ENCODE data around the gene LIN54. TPM values are rescaled to one million over a fixed set of nuclear protein-coding genes. Genes with fewer than 3 reads are reported as not detected.

The LIN54 gene
- polyA plus RNA-seq, 1 of the 3 experiments (the other 2 are of a cell fraction) = 6.4 TPM

GRCh38 chr4:82900066-82900410 lies 110.6 kb downstream of the LIN54 start:
- H3K36me3 ChIP-seq (replicated peaks in 1 of 2; ENCODE audit: control insufficient read depth in 1 of 2, insufficient read depth in 2 of 2, low read length in 1 of 2) = peaks cover 20 to 29% of the 10 kb centered on the region in 2 experiments
- peaks cover 46% of the 10 kb centered on the region for H3F3A ChIP-seq (replicated peaks; ENCODE audit: insufficient read depth)
- ChIA-PET CTCF (interaction anchor here (1.0 to 1.7 kb wide), 3 partner anchors 14 to 113 kb away, joined by 4 to 5 read pairs (median 4); partner anchors contain the start of gene LIN54), POLR2A (interaction anchor here (0.6 to 1.9 kb wide), 5 partner anchors 14 to 491 kb away, joined by 3 to 11 read pairs (median 4); partner anchors contain the start of genes COPS4 and HNRNPDL)
- peak overlapping the region; percentile 58; the same call in 1 of the 2 replicates for H2AFZ ChIP-seq (ENCODE audit: low read depth)
- peak overlapping the region; percentile 96 to 98 for H3K27ac ChIP-seq (ENCODE audit: low read depth in 2 of 2, low read length in 1 of 2)
- peaks cover 5 to 8% of the 10 kb centered on the region in 2 experiments; a peak in 3 of 4 replicates for H3K4me1 ChIP-seq (ENCODE audit: control insufficient read depth in 1 of 2, insufficient read depth in 2 of 2, low read depth in 1 of 2, low read length in 1 of 2)
- peaks cover 80% of the 10 kb centered on the region for H3K79me2 ChIP-seq (ENCODE audit: insufficient read depth)
- TF ChIP-seq MEF2A (IDR thresholded peaks at IDR 0.05; ENCODE audit: borderline replicate concordance, low read depth) (no peak), MAX (IDR thresholded peaks at IDR 0.05; ENCODE audit: low read depth) (no peak), YY1 (IDR thresholded peaks at IDR 0.05; ENCODE audit: low read depth) (no peak), FOXM1 (IDR thresholded peaks at IDR 0.05; ENCODE audit: low read depth) (no peak), FOSL2 (IDR thresholded peaks at IDR 0.05; ENCODE audit: borderline replicate concordance, low read depth) (no peak), ELF1 (IDR thresholded peaks at IDR 0.05) (no peak), RCOR1 (IDR thresholded peaks at IDR 0.05; ENCODE audit: low read length) (no peak), RFX5 (IDR thresholded peaks at IDR 0.05; ENCODE audit: low read length) (no peak), TCF12 (IDR thresholded peaks at IDR 0.05) (no peak), RAD21 (IDR thresholded peaks at IDR 0.05; ENCODE audit: low read length) (no peak), SMC3 (IDR thresholded peaks at IDR 0.05; ENCODE audit: low read depth, low read length) (no peak), IRF3 (IDR thresholded peaks at IDR 0.05; ENCODE audit: low read depth, low read length) (no peak), EZH2phosphoT487 (IDR thresholded peaks at IDR 0.05; ENCODE audit: borderline replicate concordance, low read depth) (no peak), PBX3 (IDR thresholded peaks at IDR 0.05) (no peak), JUND (IDR thresholded peaks at IDR 0.05) (no peak), RXRA (IDR thresholded peaks at IDR 0.05; ENCODE audit: borderline replicate concordance, low read depth) (no peak), USF1 (IDR thresholded peaks at IDR 0.05; ENCODE audit: borderline replicate concordance, low read depth) (no peak), NRF1 (IDR thresholded peaks at IDR 0.05; ENCODE audit: low read depth, low read length) (no peak), SIN3A (IDR thresholded peaks at IDR 0.05; ENCODE audit: borderline replicate concordance, low read depth, low read length) (no peak), ZBTB33 (IDR thresholded peaks at IDR 0.05; ENCODE audit: borderline replicate concordance, low read depth) (no peak)
- H3K4me3 ChIP-seq (ENCODE audit: low read depth in 2 of 2, low read length in 1 of 2) = peak overlapping the region; percentile 81 to 97
- H3K27me3 ChIP-seq (ENCODE audit: insufficient read depth) = no peaks in the 10 kb centered on the region
- peaks cover 11% of the 10 kb centered on the region; the same call in 1 of the 2 replicates for H4K20me1 ChIP-seq (ENCODE audit: insufficient read depth)
- whole genome bisulfite sequencing (ENCODE audit: low lambda C conversion rate) = 2% methylated on average over 14 of the region's 14 CpGs
- no peak for DNase-seq
- no peaks in the 10 kb centered on the region for H3K9me3 ChIP-seq
- H3K9me2 ChIP-seq = no peaks in the 10 kb centered on the region
- H3K9ac ChIP-seq = peak overlapping the region; percentile 87
- peak overlapping the region; percentile 83 for H3K4me2 ChIP-seq
